ENCODE data around the gene RASSF8. TPM values are rescaled to one million over a fixed set of nuclear protein-coding genes. Genes with fewer than 3 reads are reported as not detected.
A peak's percentile ranks its signal among the peaks of the same experiment; 100 is the strongest.

RASSF8 gene
- total and polyA plus RNA-seq, 2 donors (not counting 3 experiments of a cell fraction or from before 2014, with no cell fraction given), result 11.1 to 59.3 TPM

GRCh38 chr12:25970082-25970481, 11.6 kb downstream of the RASSF8 start:
- H4K20me1 ChIP-seq (replicated peaks; ENCODE audit: control insufficient read depth, extremely low read depth, insufficient read depth, low read length), result no peaks in the 10 kb centered on the region
- TF ChIP-seq CTCF (IDR thresholded peaks at IDR 0.05; ENCODE audit: extremely low read depth in 1 of 2, insufficient read depth in 1 of 2, low read depth in 1 of 2, low read length in 2 of 2) (no peak), EZH2 (IDR thresholded peaks at IDR 0.05; ENCODE audit: borderline replicate concordance, low read depth, low read length, severe bottlenecking) (no peak), MAX (IDR thresholded peaks at IDR 0.05; ENCODE audit: insufficient read depth, insufficient read length) (no peak), MYC (IDR thresholded peaks at IDR 0.05; ENCODE audit: low read depth, low read length) (no peak), POLR2A (IDR thresholded peaks at IDR 0.05; ENCODE audit: low read depth, low read length) (no peak), POLR2AphosphoS5 (IDR thresholded peaks at IDR 0.05; ENCODE audit: insufficient read depth, low read depth, low read length) (peak; percentile 53), FOS (IDR thresholded peaks at IDR 0.05; ENCODE audit: borderline replicate concordance, insufficient read depth, low read length) (peak; percentile 80), JUN (IDR thresholded peaks at IDR 0.05; ENCODE audit: borderline replicate concordance, insufficient read depth, insufficient read length, low read depth) (peak; percentile 45), GATA2 (IDR thresholded peaks at IDR 0.05; ENCODE audit: insufficient read depth, insufficient read length, low read depth, low read length) (peak; percentile 64)
- H3K4me1 ChIP-seq (ENCODE audit: control insufficient read depth, extremely low read depth, insufficient read depth, low read length), result peaks cover 29% of the 10 kb centered on the region
- no TSS peak for BruUV-seq (replicated peaks)
- no peaks in the 10 kb centered on the region for H3K9me3 ChIP-seq (replicated peaks; ENCODE audit: control insufficient read depth, insufficient read depth, low read length)
- dilution Hi-C loops (cut with MboI; ENCODE audit: extremely low pct_ligation_motif_present, low sequenced_read_pairs) (no loop called here), intact Hi-C loops (cut with micrococcal nuclease) (loop anchor here (1.0 kb wide), 1 partner anchor 18 kb away; no protein-coding TSS in a partner anchor)
- H3K4me2 ChIP-seq (ENCODE audit: insufficient read depth, low read length), result peak overlapping the region; percentile 60
- H3K36me3 ChIP-seq (ENCODE audit: control insufficient read depth in 2 of 2, extremely low read depth in 1 of 2, insufficient read depth in 2 of 2, low read length in 2 of 2), result no peaks in the 10 kb centered on the region
- DNase-seq (ENCODE audit: low read depth, low spot score) (peak; percentile 47), FAIRE-seq (peak; percentile 88)
- no peaks in the 10 kb centered on the region for H3K9me1 ChIP-seq (replicated peaks; ENCODE audit: control insufficient read depth, extremely low read depth, insufficient read depth, low read length)
- H3K27me3 ChIP-seq (ENCODE audit: control insufficient read depth in 2 of 2, insufficient read depth in 2 of 2, low read length in 2 of 2), result no peaks in the 10 kb centered on the region
- no peak overlapping the region for H2AFZ ChIP-seq (ENCODE audit: low read depth, low read length)
- ChIA-PET CTCF (interaction anchor here (1.2 to 6.9 kb wide), 5 partner anchors 9 to 48 kb away, joined by 4 to 36 read pairs (median 8); partner anchors contain the start of gene RASSF8), POLR2A (interaction anchor here (0.7 kb wide), 1 partner anchor 9 kb away, joined by 3 read pairs; no protein-coding TSS in a partner anchor)
- H3K27ac ChIP-seq (ENCODE audit: insufficient read depth, low read depth, low read length), result peak overlapping the region; percentile 77
- no peak overlapping the region for H3K4me3 ChIP-seq (replicated peaks in 1 of 3; ENCODE audit: insufficient read depth in 1 of 3, low read depth in 1 of 3, low read length in 3 of 3)
- peaks cover 93% of the 10 kb centered on the region for H3K79me2 ChIP-seq (ENCODE audit: control insufficient read depth, insufficient read depth, low read length)
- peak overlapping the region; percentile 0 for H3K9ac ChIP-seq (replicated peaks; ENCODE audit: extremely low read depth, insufficient read depth, low read length)

All from endothelial cell of umbilical vein (primary cell).